ENCODE results near the gene CELSR1.

- TF ChIP-seq, protein P1, sequence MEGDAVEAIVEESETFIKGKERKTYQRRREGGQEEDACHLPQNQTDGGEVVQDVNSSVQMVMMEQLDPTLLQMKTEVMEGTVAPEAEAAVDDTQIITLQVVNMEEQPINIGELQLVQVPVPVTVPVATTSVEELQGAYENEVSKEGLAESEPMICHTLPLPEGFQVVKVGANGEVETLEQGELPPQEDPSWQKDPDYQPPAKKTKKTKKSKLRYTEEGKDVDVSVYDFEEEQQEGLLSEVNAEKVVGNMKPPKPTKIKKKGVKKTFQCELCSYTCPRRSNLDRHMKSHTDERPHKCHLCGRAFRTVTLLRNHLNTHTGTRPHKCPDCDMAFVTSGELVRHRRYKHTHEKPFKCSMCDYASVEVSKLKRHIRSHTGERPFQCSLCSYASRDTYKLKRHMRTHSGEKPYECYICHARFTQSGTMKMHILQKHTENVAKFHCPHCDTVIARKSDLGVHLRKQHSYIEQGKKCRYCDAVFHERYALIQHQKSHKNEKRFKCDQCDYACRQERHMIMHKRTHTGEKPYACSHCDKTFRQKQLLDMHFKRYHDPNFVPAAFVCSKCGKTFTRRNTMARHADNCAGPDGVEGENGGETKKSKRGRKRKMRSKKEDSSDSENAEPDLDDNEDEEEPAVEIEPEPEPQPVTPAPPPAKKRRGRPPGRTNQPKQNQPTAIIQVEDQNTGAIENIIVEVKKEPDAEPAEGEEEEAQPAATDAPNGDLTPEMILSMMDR (conservative IDR thresholded peaks at IDR 0.05): no peak
- no peak for TF ChIP-seq EZH2 (IDR thresholded peaks at IDR 0.05; ENCODE audit: low read depth)
Observed at GRCh38 chr22:46540874-46541273, 3.5 kb upstream of the CELSR1 start.
